Panc1 (cell line): ENCODE results near the gene MBD5. TPM values are rescaled to one million over a fixed set of nuclear protein-coding genes. Genes with fewer than 3 reads are reported as not detected.

Experiments used
- ATAC-seq: fragments of 200-7000 bp; cut with Tn5 transposase; 2 replicates; pipeline ENCODE4 v1.9.1; 2020; ENCODE audit warnings: mild to moderate bottlenecking, moderate library complexity
- BruUV-seq: library from RNA; stranded (reverse); fragments of 400-500 nt; replicated peaks from 2 replicates; lab custom pipeline; 2021; lab: Mats Ljungman, UMichigan
- CTCF ChIA-PET: fragments of 300-600 bp; sonication (Branson Sonifier 250); formaldehyde crosslinking; loops from one replicate; lab custom pipeline; 2022; ENCODE audit warnings: antibody characterized with exemption; lab: Charles Lee
- POLR2A ChIA-PET: fragments of 300-600 bp; sonication (Branson Sonifier 250); formaldehyde crosslinking; loops from one replicate; lab custom pipeline; 2022; ENCODE audit warnings: antibody characterized with exemption; lab: Charles Lee
- DNase-seq: peaks from one replicate; pipeline ENCODE4 v3.0.0-alpha.2; 2010; ENCODE audit warnings: low read depth, low spot score
- H3K27ac ChIP-seq: 2 replicates; pipeline ENCODE4 v1.5.1; 2011; ENCODE audit warnings: mild to moderate bottlenecking, low read length, inconsistent platforms
- H3K27me3 ChIP-seq: fragments of 200-500 bp; sonication (Bioruptor generic); 2 replicates; pipeline ENCODE4 v1.6.0; 2014; ENCODE audit warnings: low read length, inconsistent platforms; ENCODE audit not compliant: control insufficient read depth, insufficient read depth
- H3K36me3 ChIP-seq: fragments of 200-500 bp; sonication (Bioruptor generic); 2 replicates; pipeline ENCODE4 v1.5.1; 2014; ENCODE audit warnings: inconsistent platforms, mild to moderate bottlenecking, low read length, moderate library complexity; ENCODE audit not compliant: control insufficient read depth, insufficient read depth
- H3K4me1 ChIP-seq: 2 replicates; pipeline ENCODE4 v1.5.1; 2011; ENCODE audit warnings: inconsistent platforms, mild to moderate bottlenecking, low read length, moderate library complexity; ENCODE audit not compliant: control insufficient read depth, insufficient read depth
- H3K4me3 ChIP-seq, 2 experiments: 2 replicates each; pipeline ENCODE4 v1.5.1; 2011 to 2012; ENCODE audit warnings: low read depth in 2 of 2, low read length in 2 of 2, mild to moderate bottlenecking in 2 of 2, inconsistent platforms in 1 of 2, moderate library complexity in 1 of 2
- H3K9me3 ChIP-seq: fragments of 200-500 bp; sonication (Bioruptor generic); 2 replicates; pipeline ENCODE4 v1.5.1; 2014; ENCODE audit warnings: low read depth, mild to moderate bottlenecking, inconsistent platforms, low read length, moderate library complexity; ENCODE audit not compliant: control insufficient read depth, insufficient read depth
- POLR2AphosphoS5 ChIP-seq: IDR thresholded peaks from 2 replicates; pipeline ENCODE4 v1.6.1; 2012; ENCODE audit warnings: mild to moderate bottlenecking, low read depth, low read length, moderate library complexity
- SIN3A ChIP-seq: IDR thresholded peaks from 2 replicates; pipeline ENCODE4 v1.6.1; 2012; ENCODE audit warnings: low read depth, mild to moderate bottlenecking, low read length, moderate library complexity, borderline replicate concordance; ENCODE audit not compliant: insufficient read depth
- TCF7L2 ChIP-seq: IDR thresholded peaks from 2 replicates; pipeline ENCODE4 v1.6.1; 2011; ENCODE audit warnings: mild to moderate bottlenecking, low read depth, low read length, inconsistent platforms
- in situ Hi-C: cut with HindIII; loops from 2 replicates; pipeline ENCODE4 v1.10.0; 2016; ENCODE audit warnings: low sequenced_read_pairs, low pct_unique_long_range_greater_than_20kb
- intact Hi-C: fragments of 100-400 bp; cut with micrococcal nuclease; formaldehyde crosslinking; loops from one replicate; pipeline ENCODE4 v1.10.0; 2022; ENCODE audit not compliant: unreplicated experiment
- total RNA-seq: library from RNA; stranded (reverse); gene quantifications from one replicate; pipeline ENCODE4 v1.2.1, GENCODE V29; 2021; ENCODE audit not compliant: unreplicated experiment
- TF ChIP-seq, protein P1 (sequence below): fragments of 450-650 bp; IDR thresholded peaks from 2 replicates; pipeline ENCODE4 v1.5.1; 2017; ENCODE audit warnings: mild to moderate bottlenecking
- TF ChIP-seq, protein P2 (sequence below), 2 experiments: IDR thresholded peaks; 2 replicates each; pipeline ENCODE4 v1.6.1; 2011 to 2012; ENCODE audit warnings: low read depth in 2 of 2, control low read depth in 1 of 2, low read length in 1 of 2, mild to moderate bottlenecking in 1 of 2, moderate library complexity in 1 of 2; ENCODE audit not compliant: insufficient read depth in 1 of 2

MBD5 gene
- total RNA-seq, 1 experiment from 2014 or later, result 40.2 TPM

DNA sequence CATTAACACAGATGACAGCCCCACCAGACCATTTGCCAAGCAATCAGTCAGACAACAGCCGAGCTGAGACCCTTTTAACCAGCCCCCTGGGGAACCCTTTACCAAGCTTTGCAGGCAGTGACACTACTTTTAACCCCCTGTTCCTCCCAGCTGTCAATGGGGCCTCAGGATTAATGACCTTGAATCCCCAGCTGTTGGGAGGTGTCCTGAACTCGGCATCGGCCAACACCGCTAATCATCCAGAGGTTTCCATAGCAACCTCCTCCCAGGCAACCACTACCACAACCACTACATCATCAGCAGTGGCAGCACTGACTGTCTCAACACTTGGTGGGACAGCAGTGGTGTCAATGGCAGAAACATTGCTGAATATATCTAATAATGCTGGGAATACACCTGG, 462.8 kb downstream of the MBD5 start:
- no peak for ATAC-seq
- ChIA-PET CTCF (no interaction called here), POLR2A (no interaction called here)

DNA sequence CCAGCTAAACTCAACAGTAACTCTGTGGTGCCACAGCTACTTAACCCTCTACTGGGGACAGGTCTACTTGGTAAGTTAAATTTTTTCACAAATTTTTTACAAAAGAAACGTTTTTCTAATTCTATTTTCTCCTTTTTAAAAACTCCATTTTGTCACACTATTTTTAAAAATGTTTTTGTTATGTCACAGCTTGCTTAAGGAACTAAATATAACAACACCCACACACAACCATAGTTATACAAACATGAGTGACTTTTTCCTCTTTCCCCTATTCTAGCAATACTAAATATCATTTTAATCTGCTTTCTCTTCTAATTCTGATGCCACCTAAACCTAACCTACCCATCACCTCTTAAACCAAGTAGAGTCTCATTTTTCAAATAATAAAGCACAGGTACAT, 463.2 kb downstream of the MBD5 start:
- DNase-seq, result no peak
- no TSS peak for BruUV-seq
- no peaks in the 10 kb centered on the region for H3K9me3 ChIP-seq
- H3K27me3 ChIP-seq, result no peaks in the 10 kb centered on the region
- H3K4me3 ChIP-seq, result no peak overlapping the region
- TF ChIP-seq TCF7L2 (no peak), POLR2AphosphoS5 (no peak), SIN3A (no peak)
- TF ChIP-seq, protein P1, sequence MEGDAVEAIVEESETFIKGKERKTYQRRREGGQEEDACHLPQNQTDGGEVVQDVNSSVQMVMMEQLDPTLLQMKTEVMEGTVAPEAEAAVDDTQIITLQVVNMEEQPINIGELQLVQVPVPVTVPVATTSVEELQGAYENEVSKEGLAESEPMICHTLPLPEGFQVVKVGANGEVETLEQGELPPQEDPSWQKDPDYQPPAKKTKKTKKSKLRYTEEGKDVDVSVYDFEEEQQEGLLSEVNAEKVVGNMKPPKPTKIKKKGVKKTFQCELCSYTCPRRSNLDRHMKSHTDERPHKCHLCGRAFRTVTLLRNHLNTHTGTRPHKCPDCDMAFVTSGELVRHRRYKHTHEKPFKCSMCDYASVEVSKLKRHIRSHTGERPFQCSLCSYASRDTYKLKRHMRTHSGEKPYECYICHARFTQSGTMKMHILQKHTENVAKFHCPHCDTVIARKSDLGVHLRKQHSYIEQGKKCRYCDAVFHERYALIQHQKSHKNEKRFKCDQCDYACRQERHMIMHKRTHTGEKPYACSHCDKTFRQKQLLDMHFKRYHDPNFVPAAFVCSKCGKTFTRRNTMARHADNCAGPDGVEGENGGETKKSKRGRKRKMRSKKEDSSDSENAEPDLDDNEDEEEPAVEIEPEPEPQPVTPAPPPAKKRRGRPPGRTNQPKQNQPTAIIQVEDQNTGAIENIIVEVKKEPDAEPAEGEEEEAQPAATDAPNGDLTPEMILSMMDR, result no peak
- TF ChIP-seq, protein P2, sequence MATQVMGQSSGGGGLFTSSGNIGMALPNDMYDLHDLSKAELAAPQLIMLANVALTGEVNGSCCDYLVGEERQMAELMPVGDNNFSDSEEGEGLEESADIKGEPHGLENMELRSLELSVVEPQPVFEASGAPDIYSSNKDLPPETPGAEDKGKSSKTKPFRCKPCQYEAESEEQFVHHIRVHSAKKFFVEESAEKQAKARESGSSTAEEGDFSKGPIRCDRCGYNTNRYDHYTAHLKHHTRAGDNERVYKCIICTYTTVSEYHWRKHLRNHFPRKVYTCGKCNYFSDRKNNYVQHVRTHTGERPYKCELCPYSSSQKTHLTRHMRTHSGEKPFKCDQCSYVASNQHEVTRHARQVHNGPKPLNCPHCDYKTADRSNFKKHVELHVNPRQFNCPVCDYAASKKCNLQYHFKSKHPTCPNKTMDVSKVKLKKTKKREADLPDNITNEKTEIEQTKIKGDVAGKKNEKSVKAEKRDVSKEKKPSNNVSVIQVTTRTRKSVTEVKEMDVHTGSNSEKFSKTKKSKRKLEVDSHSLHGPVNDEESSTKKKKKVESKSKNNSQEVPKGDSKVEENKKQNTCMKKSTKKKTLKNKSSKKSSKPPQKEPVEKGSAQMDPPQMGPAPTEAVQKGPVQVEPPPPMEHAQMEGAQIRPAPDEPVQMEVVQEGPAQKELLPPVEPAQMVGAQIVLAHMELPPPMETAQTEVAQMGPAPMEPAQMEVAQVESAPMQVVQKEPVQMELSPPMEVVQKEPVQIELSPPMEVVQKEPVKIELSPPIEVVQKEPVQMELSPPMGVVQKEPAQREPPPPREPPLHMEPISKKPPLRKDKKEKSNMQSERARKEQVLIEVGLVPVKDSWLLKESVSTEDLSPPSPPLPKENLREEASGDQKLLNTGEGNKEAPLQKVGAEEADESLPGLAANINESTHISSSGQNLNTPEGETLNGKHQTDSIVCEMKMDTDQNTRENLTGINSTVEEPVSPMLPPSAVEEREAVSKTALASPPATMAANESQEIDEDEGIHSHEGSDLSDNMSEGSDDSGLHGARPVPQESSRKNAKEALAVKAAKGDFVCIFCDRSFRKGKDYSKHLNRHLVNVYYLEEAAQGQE (IDR thresholded peaks at IDR 0.05; ENCODE audit: insufficient read depth in 1 of 2, low read depth in 2 of 2, low read length in 1 of 2), result no peak
- in situ Hi-C loops (no loop called here), intact Hi-C loops (no loop called here)
- no peaks in the 10 kb centered on the region for H3K36me3 ChIP-seq
- ChIA-PET CTCF (no interaction called here), POLR2A (no interaction called here)
- no peak for ATAC-seq
- H3K27ac ChIP-seq, result no peak overlapping the region
- peaks cover 4% of the 10 kb centered on the region; the same call in 1 of the 2 replicates for H3K4me1 ChIP-seq

More for the DNA sequence above, 462.8 kb downstream of the MBD5 start:
- no peak for DNase-seq
- Histone ChIP-seq H3K4me3 (no peak overlapping the region), H3K36me3 (no peaks in the 10 kb centered on the region), H3K4me1 (peaks cover 6% of the 10 kb centered on the region; the same call in 1 of the 2 replicates), H3K27me3 (no peaks in the 10 kb centered on the region), H3K9me3 (no peaks in the 10 kb centered on the region), H3K27ac (no peak overlapping the region)
- BruUV-seq, result no TSS peak
- TF ChIP-seq SIN3A, result no peak
- no peak for TF ChIP-seq TCF7L2
- TF ChIP-seq, protein P2 (IDR thresholded peaks at IDR 0.05; ENCODE audit: insufficient read depth in 1 of 2, low read depth in 2 of 2, low read length in 1 of 2), result no peak
- TF ChIP-seq, protein P1, result no peak
- TF ChIP-seq POLR2AphosphoS5, result no peak
- in situ Hi-C loops, result no loop called here
- intact Hi-C loops, result no loop called here
